Left ventricle myocardium inferior (tissue), 1 donor: ENCODE results near the gene ETF1. TPM values are rescaled to one million over a fixed set of nuclear protein-coding genes. Genes with fewer than 3 reads are reported as not detected.

Experiments used
- DNase-seq: peaks from one replicate; pipeline ENCODE4 v3.0.0-alpha.2; 2020
- H3K27ac ChIP-seq: fragments of 200-600 bp; replicated peaks from 2 replicates; pipeline ENCODE4 v1.8.0; 2021
- H3K27me3 ChIP-seq: fragments of 200-600 bp; 2 replicates; pipeline ENCODE4 v1.8.0; 2021; ENCODE audit warnings: low read depth
- H3K36me3 ChIP-seq: fragments of 200-600 bp; 2 replicates; pipeline ENCODE4 v1.8.0; 2021
- H3K4me1 ChIP-seq: fragments of 200-600 bp; 2 replicates; pipeline ENCODE4 v1.8.0; 2021
- H3K4me3 ChIP-seq: fragments of 200-600 bp; 2 replicates; pipeline ENCODE4 v1.8.0; 2021; ENCODE audit warnings: mild to moderate bottlenecking, moderate library complexity
- H3K9me3 ChIP-seq: fragments of 200-600 bp; replicated peaks from 2 replicates; pipeline ENCODE4 v1.8.0; 2021
- CTCF ChIP-seq: fragments of 200-600 bp; IDR thresholded peaks from 2 replicates; pipeline ENCODE4 v1.8.0; 2021; ENCODE audit warnings: antibody characterized with exemption, mild to moderate bottlenecking, borderline replicate concordance
- intact Hi-C: fragments of 100-400 bp; cut with micrococcal nuclease; formaldehyde crosslinking; loops from one replicate; pipeline ENCODE4 v1.11.0; 2022
- total RNA-seq: library from RNA; stranded (reverse); fragmentation: NEBNext Ultra II Directional; extraction: Animal tissue kit (Norgen Biotek cat#: 25700); gene quantifications from one replicate; pipeline ENCODE4 v1.2.1, GENCODE V29; 2021
- donor health status: DM: no; HTN: yes; CAD: no; lungs with severe emphysema.

ETF1 gene
- total RNA-seq, 1 donor from 2014 or later, result 80.8 TPM

DNA sequence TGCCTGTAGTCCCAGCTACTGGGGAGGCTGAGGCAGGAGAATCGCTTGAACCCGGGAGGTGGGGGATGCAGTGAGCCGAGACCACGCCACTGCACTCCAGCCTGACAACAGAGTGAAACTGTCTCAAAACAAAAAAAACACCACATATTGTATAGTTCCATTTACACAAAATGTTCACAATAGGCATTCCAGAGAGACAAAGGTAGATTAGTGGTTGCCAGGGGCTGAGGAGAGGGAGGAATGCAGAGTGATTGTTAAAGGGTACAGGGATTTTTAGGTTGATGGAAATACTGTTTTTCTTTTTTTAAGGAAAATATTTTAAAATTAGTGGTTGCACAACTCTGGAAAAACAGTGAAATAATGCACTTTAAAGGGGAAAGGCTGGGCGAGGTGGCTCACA is 19.6 kb downstream of the ETF1 start:
- Histone ChIP-seq H3K4me1 (peaks cover 31% of the 10 kb centered on the region), H3K27ac (no peak overlapping the region), H3K4me3 (no peak overlapping the region), H3K27me3 (no peaks in the 10 kb centered on the region), H3K36me3 (peaks cover 2% of the 10 kb centered on the region), H3K9me3 (no peaks in the 10 kb centered on the region)
- DNase-seq, result no peak
- intact Hi-C loops, result no loop called here
- no peak for TF ChIP-seq CTCF

DNA sequence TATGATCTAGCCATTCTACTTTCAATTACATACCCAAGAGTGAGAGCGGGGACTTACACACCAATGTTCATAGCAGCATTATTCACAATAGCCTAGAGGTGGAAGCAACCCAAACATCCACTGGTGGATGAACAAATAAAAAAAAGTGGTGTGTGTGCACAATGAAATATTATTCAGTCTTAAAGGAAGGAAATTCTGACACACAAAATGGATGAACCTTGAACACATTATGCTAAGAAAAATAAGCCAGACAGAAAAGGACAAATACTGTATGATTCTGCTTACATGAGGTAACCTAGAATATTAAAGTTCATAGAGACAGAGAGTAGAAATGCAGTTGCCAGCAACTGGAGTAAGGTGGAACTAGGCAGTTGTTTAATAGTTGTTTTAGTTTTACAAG is 22.1 kb downstream of the ETF1 start:
- H3K36me3 ChIP-seq, result peaks cover 26% of the 10 kb centered on the region
- H3K27ac ChIP-seq, result no peak overlapping the region
- intact Hi-C loops, result no loop called here
- H3K4me1 ChIP-seq, result peaks cover 20% of the 10 kb centered on the region
- DNase-seq, result no peak
- no peak overlapping the region for H3K4me3 ChIP-seq
- H3K9me3 ChIP-seq, result no peaks in the 10 kb centered on the region
- TF ChIP-seq CTCF, result no peak
- no peaks in the 10 kb centered on the region for H3K27me3 ChIP-seq

DNA sequence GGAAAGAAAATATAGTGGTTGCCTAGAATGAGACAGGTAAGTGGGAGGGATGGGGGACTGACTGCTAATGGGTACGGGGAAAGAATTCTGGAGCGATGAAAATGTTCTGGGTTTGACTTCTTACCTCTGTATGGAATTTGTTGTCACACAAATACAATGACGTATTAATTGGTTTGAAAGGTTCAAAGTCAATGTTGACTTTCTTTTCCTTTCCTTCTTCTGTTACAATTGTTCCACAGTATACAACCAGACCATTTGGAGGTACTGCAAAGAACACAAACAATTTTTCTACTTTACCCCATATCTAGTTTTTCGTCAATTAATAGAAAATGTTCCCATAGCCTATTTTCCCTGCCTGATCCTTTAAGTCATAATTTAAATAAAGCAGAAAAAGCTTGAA is 25.6 kb downstream of the ETF1 start:
- Histone ChIP-seq H3K36me3 (peaks cover 61% of the 10 kb centered on the region), H3K9me3 (no peaks in the 10 kb centered on the region), H3K4me1 (peaks cover 28% of the 10 kb centered on the region), H3K27ac (no peak overlapping the region), H3K27me3 (no peaks in the 10 kb centered on the region), H3K4me3 (no peak overlapping the region)
- TF ChIP-seq CTCF, result no peak
- intact Hi-C loops, result no loop called here
- no peak for DNase-seq

- Histone ChIP-seq H3K9me3 (no peaks in the 10 kb centered on the region), H3K27me3 (no peaks in the 10 kb centered on the region), H3K27ac (no peak overlapping the region), H3K36me3 (peaks cover 77% of the 10 kb centered on the region), H3K4me1 (peaks cover 20% of the 10 kb centered on the region), H3K4me3 (no peak overlapping the region)
- no peak for TF ChIP-seq CTCF
- no peak for DNase-seq
- intact Hi-C loops, result no loop called here
Observed at GRCh38 chr5:138515556-138516245, 27.3 kb downstream of the ETF1 start.

DNA sequence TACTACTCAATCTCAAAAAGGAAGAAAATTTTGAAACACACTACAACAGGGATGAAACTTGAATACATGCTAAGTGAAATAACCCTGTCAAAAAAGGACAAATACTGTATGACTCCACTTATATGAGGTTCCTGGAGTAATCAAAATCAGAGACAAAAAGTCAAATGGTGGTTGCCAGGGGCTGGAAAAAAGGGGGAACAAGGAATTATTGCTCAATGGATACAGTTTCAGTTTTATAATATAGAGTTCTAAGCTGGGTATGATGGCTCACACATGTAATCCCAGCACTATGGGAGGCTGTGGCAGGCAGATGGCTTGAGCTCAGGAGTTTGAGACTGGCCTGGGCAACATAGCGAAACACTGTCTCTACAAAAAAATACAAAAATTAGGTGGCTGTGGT is 29.0 kb downstream of the ETF1 start:
- no peak for TF ChIP-seq CTCF
- Histone ChIP-seq H3K4me1 (peaks cover 17% of the 10 kb centered on the region), H3K9me3 (no peaks in the 10 kb centered on the region), H3K36me3 (peaks cover 94% of the 10 kb centered on the region), H3K4me3 (no peak overlapping the region), H3K27ac (no peak overlapping the region), H3K27me3 (no peaks in the 10 kb centered on the region)
- DNase-seq, result no peak
- intact Hi-C loops, result no loop called here
